ENCODE data around the gene TXLNG. TPM values are rescaled to one million over a fixed set of nuclear protein-coding genes. Genes with fewer than 3 reads are reported as not detected.

TXLNG gene
- total and polyA plus RNA-seq, 2 donors (not counting 1 experiment from before 2014, with no cell fraction given), result 12.5 to 13.1 TPM

GRCh38 chrX:16870862-16871815, 84.9 kb downstream of the TXLNG start:
- no peak for TF ChIP-seq EZH2 (IDR thresholded peaks at IDR 0.05; ENCODE audit: borderline replicate concordance, insufficient read depth, low read depth, low read length, poor library complexity, severe bottlenecking)
- TF ChIP-seq CTCF (IDR thresholded peaks at IDR 0.05), result no peak

More at GRCh38 chrX:16870862-16871815, 84.9 kb downstream of the TXLNG start:
- Histone ChIP-seq H3K79me2 (ENCODE audit: control insufficient read depth, insufficient read depth, low read length) (peaks cover 30% of the 10 kb centered on the region), H3K9me3 (ENCODE audit: control extremely low read depth in 1 of 3, control insufficient read depth in 2 of 3, insufficient read depth in 1 of 3, low read length in 2 of 3) (no peaks in the 10 kb centered on the region), H3K4me2 (replicated peaks; ENCODE audit: low read depth, low read length, poor library complexity, severe bottlenecking) (peak overlapping the region; percentile 95), H3K36me3 (replicated peaks in 1 of 2; ENCODE audit: control extremely low read depth in 1 of 2, control insufficient read depth in 1 of 2, extremely low read depth in 1 of 2, insufficient read depth in 2 of 2, low read length in 1 of 2) (no peaks in the 10 kb centered on the region), H3K4me1 (ENCODE audit: control insufficient read depth in 2 of 2, insufficient read depth in 2 of 2, low read length in 2 of 2) (peaks cover 26 to 33% of the 10 kb centered on the region in 2 donors), H3K27ac (ENCODE audit: low read length in 2 of 2) (peak overlapping the region; percentile 77 to 83), H3K9ac (ENCODE audit: low read length) (peak overlapping the region; percentile 79), H3K27me3 (replicated peaks in 1 of 4; ENCODE audit: control extremely low read depth in 1 of 4, control insufficient read depth in 3 of 4, insufficient read depth in 4 of 4, low read length in 3 of 4) (peaks cover 0 to 10% (median 0%) of the 10 kb centered on the region in 4 experiments), H2AFZ (ENCODE audit: insufficient read depth, low read depth, low read length, poor library complexity, severe bottlenecking) (peak overlapping the region; percentile 98), H4K20me1 (ENCODE audit: control insufficient read depth, insufficient read depth, low read length, poor library complexity, severe bottlenecking) (no peaks in the 10 kb centered on the region), H3K4me3 (ENCODE audit: control extremely low read depth in 1 of 5, extremely low read depth in 1 of 5, insufficient read depth in 1 of 5, low read depth in 2 of 5, low read length in 4 of 5) (peak overlapping the region; percentile 26 to 92 (median 61))
- WGBS (ENCODE audit: insufficient coverage), result 1% methylated on average over 25 of the region's 41 CpGs
- DNase-seq, result no peak
- Mint-ChIP-seq H3K27ac (peak overlapping the region; percentile 98), H3K4me1 (peaks cover 37% of the 10 kb centered on the region), H3K27me3 (no peaks in the 10 kb centered on the region), H3K9me3 (ENCODE audit: insufficient read depth) (no peaks in the 10 kb centered on the region), H3K4me3 (peak overlapping the region; percentile 87)
- intact Hi-C loops (cut with micrococcal nuclease), result loop anchor here (1.0 to 5.0 kb wide), 5 partner anchors 11 to 1019 kb away; partner anchors contain the start of genes AP1S2, REPS2 and TXLNG
- ChIA-PET POLR2A (interaction anchor here (0.8 to 2.1 kb wide), 2 partner anchors 12 to 15 kb away, joined by 3 to 12 read pairs; no protein-coding TSS in a partner anchor), CTCF (interaction anchor here (1.1 to 11.4 kb wide), 3 partner anchors 12 to 175 kb away, joined by 3 to 102 read pairs (median 7); no protein-coding TSS in a partner anchor)
- ATAC-seq (ENCODE audit: low read depth), result no peak

Measured in B cell (primary cell).